GM12865 (cell line): ENCODE results near the gene BBS9.

Experiments
- DNase-seq: peaks from one replicate; pipeline ENCODE4 v3.0.0; 2010; ENCODE audit warnings: low read depth
- H3K4me3 ChIP-seq: 2 replicates; pipeline ENCODE4 v1.5.1; 2011; ENCODE audit warnings: mild to moderate bottlenecking, low read depth, low read length, control low read depth
- TF ChIP-seq, protein P1 (sequence below): IDR thresholded peaks from 2 replicates; pipeline ENCODE4 v1.5.1; 2011; ENCODE audit warnings: low read length, control low read depth, low read depth, inconsistent platforms; ENCODE audit not compliant: insufficient read depth; ENCODE audit errors: missing control alignments

BBS9 gene

DNA sequence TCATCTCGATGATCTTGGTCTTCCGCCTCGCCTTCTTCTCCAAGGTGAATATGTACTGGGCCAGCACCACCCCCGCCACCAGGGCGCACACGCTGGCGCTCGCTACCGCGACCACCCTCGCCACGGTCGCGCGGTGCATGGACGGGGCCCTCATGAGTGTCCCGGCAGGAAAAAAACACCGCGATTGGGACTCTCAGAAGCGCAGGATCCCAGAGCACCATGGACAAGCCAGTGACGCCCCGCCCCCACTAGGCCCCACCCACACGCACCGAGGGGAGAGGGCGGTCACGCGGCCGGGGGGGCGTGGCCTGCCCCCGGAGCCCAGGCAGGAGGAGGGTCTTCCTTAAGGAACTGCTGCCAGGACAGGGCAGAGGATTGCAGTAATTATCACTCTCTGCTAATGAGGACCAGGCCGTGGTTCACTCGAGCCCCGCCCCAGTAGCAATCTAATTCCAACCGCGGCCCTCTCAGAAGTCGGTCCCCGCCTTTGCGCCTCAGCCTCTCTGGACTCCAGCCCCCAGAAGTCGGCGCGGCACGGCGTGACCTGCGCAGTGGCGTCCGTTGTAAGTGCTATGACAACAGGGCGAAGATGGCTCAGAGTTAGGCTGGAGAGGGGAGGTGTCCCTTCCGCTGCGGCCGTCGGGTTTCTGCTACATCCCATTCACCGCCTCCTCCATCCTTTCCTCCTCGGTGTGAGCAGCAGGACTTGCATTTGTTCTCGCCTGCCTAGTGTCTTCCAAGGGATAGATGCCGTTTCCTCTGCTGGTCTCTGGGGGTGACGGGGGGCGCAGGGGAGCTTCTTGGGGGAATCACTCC, at the start of gene BBS9:
BBS9 (plus strand) TSS at position 575 of the 816 bp plus-strand sequence. CDS start 16,689 bp downstream, outside the sequence.
- peak within 1 kb of the TSS; percentile 78 for H3K4me3 ChIP-seq
- TF ChIP-seq, protein P1, sequence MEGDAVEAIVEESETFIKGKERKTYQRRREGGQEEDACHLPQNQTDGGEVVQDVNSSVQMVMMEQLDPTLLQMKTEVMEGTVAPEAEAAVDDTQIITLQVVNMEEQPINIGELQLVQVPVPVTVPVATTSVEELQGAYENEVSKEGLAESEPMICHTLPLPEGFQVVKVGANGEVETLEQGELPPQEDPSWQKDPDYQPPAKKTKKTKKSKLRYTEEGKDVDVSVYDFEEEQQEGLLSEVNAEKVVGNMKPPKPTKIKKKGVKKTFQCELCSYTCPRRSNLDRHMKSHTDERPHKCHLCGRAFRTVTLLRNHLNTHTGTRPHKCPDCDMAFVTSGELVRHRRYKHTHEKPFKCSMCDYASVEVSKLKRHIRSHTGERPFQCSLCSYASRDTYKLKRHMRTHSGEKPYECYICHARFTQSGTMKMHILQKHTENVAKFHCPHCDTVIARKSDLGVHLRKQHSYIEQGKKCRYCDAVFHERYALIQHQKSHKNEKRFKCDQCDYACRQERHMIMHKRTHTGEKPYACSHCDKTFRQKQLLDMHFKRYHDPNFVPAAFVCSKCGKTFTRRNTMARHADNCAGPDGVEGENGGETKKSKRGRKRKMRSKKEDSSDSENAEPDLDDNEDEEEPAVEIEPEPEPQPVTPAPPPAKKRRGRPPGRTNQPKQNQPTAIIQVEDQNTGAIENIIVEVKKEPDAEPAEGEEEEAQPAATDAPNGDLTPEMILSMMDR = no peak

DNA sequence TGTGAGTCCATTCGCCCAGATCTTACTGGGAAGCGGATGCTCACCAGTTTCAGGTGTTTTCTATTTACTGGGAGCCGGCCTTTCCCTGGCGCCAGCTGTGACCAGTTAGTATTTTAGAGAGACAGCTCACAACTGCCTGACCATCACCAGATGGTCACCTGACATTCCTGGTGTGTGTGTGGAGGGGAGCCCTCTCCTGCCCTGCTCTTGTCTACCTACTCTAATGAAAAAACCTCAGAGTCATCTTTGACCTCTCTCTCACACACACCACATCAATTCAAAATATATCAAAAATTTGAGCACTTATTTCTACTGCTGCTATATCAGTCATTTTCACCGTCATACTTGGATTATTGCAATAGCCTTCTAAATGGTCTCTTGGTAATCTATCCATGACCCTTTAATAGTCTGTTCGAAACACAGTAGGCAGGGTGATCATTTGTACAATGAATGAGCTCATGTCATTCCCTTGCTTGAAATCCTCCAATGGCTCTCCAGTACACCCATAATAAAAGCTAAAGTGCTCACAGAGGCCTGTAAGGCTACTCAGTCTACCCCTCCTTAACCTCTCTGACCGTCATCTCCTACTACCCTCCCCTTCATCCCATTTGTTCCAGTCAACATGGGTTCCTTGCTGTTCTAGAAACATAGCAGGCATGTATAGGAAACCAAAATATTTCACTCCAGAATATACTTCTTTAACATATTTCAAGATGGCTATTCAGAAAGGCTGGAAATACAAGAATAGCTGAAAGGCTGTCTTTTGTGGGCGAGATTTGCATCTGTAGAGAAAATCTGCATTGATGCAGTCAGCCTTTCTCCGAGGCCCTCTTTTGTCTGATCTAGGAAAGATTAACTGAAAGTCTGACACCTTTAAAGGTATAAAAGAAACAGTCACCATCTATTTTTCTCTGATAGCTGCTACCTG, 49.3 kb upstream of the BBS9 start:
- no peak for DNase-seq
- TF ChIP-seq, protein P1 = no peak
- no peak overlapping the region for H3K4me3 ChIP-seq

More for the DNA sequence above, at the start of gene BBS9:
- DNase-seq = peak; percentile 96

- no peak for DNase-seq
- TF ChIP-seq, protein P1 = no peak
- H3K4me3 ChIP-seq = no peak overlapping the region
Measured at GRCh38 chr7:33087356-33087755, 42.0 kb upstream of the BBS9 start.

- TF ChIP-seq, protein P1 = no peak
- H3K4me3 ChIP-seq = no peak overlapping the region
- no peak for DNase-seq
Measured at GRCh38 chr7:33087858-33088257, 41.5 kb upstream of the BBS9 start.

DNA sequence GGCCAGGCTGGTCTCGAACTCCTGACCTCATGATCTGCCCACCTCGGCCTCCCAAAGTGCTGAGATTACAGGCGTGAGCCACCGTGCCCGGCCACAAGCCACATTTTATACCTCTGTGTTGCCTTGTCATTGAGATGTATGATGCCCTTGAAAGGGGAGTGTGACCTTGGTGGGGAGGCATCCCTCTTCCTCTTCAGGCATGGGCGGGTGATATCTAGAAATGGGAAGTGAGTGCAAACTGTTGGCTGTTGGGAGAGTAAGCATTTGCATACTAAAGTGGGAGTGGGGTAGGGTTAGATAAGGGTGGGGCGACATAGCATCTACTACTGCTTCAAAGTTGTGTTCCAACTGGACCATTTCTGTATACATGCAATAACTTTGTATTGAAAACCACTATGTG, 40.2 kb upstream of the BBS9 start:
- TF ChIP-seq, protein P1 = no peak
- no peak for DNase-seq
- no peak overlapping the region for H3K4me3 ChIP-seq

GRCh38 chr7:33091111-33091531, 38.2 kb upstream of the BBS9 start:
- H3K4me3 ChIP-seq = no peak overlapping the region
- DNase-seq = no peak
- TF ChIP-seq, protein P1 = no peak
